Activated CD8-positive, alpha-beta T cell treated with anti-CD3 and anti-CD28 coated beads, Interleukin-2, amount 10 ng/mL, durations not matched to agents 7 days and 5 days (primary cell): Measurements from ENCODE around the gene BIRC2. TPM values are rescaled to one million over a fixed set of nuclear protein-coding genes. Genes with fewer than 3 reads are reported as not detected.
"Not testable (repeated sequence)": the region's sequence is repeated elsewhere in the genome, so short reads cannot be mapped to it uniquely, and the experiment has no call there.

Experiments used
- ATAC-seq: fragments of 150-1000 bp; cut with Tn5 transposase; one replicate; pipeline ENCODE4 v1.10.0; 2021; ENCODE audit warnings: moderate library complexity
- CTCF ChIA-PET: fragments of 350-600 bp; sonication (Branson Sonifier 250); formaldehyde crosslinking; loops from one replicate; lab custom pipeline; 2021; ENCODE audit warnings: antibody characterized with exemption; lab: Charles Lee
- POLR2A ChIA-PET: fragments of 350-600 bp; sonication (Branson Sonifier 250); formaldehyde crosslinking; loops from one replicate; lab custom pipeline; 2021; ENCODE audit warnings: antibody characterized with exemption; lab: Charles Lee
- DNase-seq: peaks from one replicate; pipeline ENCODE4 v3.0.0-alpha.2; 2020
- H3K27ac Mint-ChIP-seq: one replicate; pipeline ENCODE4 v1.8.0; 2021; ENCODE audit warnings: mild to moderate bottlenecking, mixed read lengths
- H3K27me3 Mint-ChIP-seq: one replicate; pipeline ENCODE4 v1.8.0; 2021; ENCODE audit warnings: low read depth, mixed read lengths
- H3K36me3 Mint-ChIP-seq: one replicate; pipeline ENCODE4 v1.8.0; 2021; ENCODE audit warnings: low read depth, mixed read lengths
- H3K4me1 Mint-ChIP-seq: one replicate; pipeline ENCODE4 v1.8.0; 2021; ENCODE audit warnings: low read depth, mixed read lengths
- H3K4me3 Mint-ChIP-seq: one replicate; pipeline ENCODE4 v1.8.0; 2021; ENCODE audit warnings: mild to moderate bottlenecking, mixed read lengths
- H3K9me3 Mint-ChIP-seq: one replicate; pipeline ENCODE4 v1.8.0; 2022; ENCODE audit warnings: mixed read lengths; ENCODE audit not compliant: insufficient read depth
- total RNA-seq, 2 experiments: library from RNA; stranded (reverse); gene quantifications; one replicate each; pipeline ENCODE4 v1.2.3, GENCODE V29; 2021

The BIRC2 gene
- 10 to 100 TPM; 28.3 to 30.4 TPM for total RNA-seq

DNA sequence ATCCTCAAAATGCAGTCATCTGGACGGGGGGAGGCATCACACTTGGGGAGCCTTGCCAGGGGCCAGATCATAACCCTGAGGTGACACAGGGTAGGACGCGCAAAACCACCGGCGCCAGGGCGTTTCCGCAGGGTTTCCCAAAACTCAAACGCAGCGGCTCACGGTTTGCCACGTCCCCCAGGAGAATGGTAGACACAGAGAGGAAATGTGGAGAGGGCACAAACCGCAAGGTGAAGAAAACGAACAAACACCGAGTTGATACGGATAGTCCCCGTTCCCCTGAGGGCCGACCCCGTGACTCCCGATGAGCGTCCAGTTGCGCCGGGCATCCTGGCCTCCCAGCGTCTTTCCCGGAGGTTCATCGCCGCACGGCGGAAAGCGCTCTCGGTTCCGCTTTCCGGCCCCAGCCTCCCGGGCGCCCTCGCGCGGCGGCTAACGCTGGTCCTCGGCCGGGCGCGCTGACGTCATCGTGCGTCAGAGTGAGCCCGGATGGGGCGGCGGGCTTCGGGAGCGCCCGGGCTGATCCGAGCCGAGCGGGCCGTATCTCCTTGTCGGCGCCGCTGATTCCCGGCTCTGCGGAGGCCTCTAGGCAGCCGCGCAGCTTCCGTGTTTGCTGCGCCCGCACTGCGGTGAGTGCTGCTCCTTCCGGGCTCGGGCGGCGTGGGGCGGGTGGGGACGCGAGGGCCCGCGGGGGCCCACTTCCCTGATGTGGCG is at the start of gene BIRC2:
BIRC2 (plus strand) TSS at position 467 of the 714 bp plus-strand sequence. CDS start 2,641 bp downstream, outside the sequence.
- H3K27me3 Mint-ChIP-seq = no peaks in the 10 kb centered on the region
- ATAC-seq (peak; percentile 95), DNase-seq (peak; percentile 95)
- H3K27ac Mint-ChIP-seq = peak within 1 kb of the TSS; percentile 98
- peaks cover 23% of the 10 kb centered on the region for H3K36me3 Mint-ChIP-seq
- H3K4me1 Mint-ChIP-seq = peaks cover 35% of the 10 kb centered on the region
- POLR2A ChIA-PET = interaction anchor here (0.7 to 1.1 kb wide), 3 partner anchors 38 to 105 kb away, joined by 3 to 5 read pairs (median 3); no protein-coding TSS in a partner anchor
- peak within 1 kb of the TSS; percentile 97 for H3K4me3 Mint-ChIP-seq
- CTCF ChIA-PET = interaction anchor here (1.3 to 6.3 kb wide), 5 partner anchors 12 to 267 kb away, joined by 3 to 148 read pairs (median 21); no protein-coding TSS in a partner anchor
- no peaks in the 10 kb centered on the region for H3K9me3 Mint-ChIP-seq

DNA sequence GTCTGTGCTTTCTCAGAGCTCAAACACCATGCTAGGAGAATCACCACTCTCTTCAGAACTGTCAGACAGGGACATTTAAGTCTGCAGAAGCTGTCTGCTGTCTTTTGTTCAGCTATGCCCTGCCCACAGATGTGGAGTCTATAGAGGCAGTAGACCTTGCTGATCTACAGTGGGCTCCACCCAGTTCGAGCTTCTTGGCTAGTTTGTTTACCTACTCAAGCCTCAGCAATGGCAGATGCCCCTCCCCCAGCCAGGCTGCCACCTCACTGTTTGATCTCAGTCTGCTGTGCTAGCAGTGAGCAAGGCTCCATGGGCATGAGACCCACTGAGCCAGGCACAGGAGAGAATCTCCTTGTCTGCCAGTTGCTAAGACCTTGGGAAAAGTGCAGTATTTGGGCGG is 46.2 kb upstream of the BIRC2 start:
- DNase-seq, POLR2A ChIA-PET, H3K4me3 Mint-ChIP-seq, H3K27me3 Mint-ChIP-seq, ATAC-seq, H3K27ac Mint-ChIP-seq, H3K9me3 Mint-ChIP-seq: not testable (repeated sequence)
- CTCF ChIA-PET = interaction anchor here (0.8 to 1.2 kb wide), 4 partner anchors 12 to 41 kb away, joined by 3 to 5 read pairs (median 4); no protein-coding TSS in a partner anchor
- H3K4me1 Mint-ChIP-seq = peaks cover 53% of the 10 kb centered on the region
- peaks cover 26% of the 10 kb centered on the region for H3K36me3 Mint-ChIP-seq

DNA sequence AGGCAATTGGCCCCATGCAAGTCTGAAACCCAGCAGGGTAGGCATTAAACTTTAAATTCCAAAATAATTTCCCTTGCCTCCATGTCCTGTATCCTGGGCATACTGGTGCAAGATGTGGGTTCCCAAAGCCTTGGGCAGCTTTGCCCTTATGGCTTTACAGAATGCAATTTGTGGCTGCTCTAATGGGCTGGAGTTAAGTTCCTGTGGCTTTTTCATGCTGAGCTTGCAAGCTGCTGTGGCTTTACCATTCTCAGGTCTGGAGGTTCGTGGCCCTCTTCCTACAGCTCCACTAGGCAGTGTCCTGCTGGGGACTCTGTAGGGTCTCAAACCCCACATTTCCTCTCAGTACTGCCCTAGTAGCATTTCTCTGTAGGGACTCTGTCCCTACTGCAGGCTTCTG is 44.8 kb upstream of the BIRC2 start:
- Mint-ChIP-seq H3K27me3 (no peaks in the 10 kb centered on the region), H3K4me1 (peaks cover 67% of the 10 kb centered on the region), H3K9me3 (peaks cover 7% of the 10 kb centered on the region), H3K27ac (no peak overlapping the region), H3K4me3 (no peak overlapping the region), H3K36me3 (peaks cover 29% of the 10 kb centered on the region)
- CTCF ChIA-PET = interaction anchor here (1.1 to 2.8 kb wide), 2 partner anchors 8 to 15 kb away, joined by 3 to 13 read pairs; no protein-coding TSS in a partner anchor
- DNase-seq (no peak), ATAC-seq (no peak)
- POLR2A ChIA-PET = no interaction called here

DNA sequence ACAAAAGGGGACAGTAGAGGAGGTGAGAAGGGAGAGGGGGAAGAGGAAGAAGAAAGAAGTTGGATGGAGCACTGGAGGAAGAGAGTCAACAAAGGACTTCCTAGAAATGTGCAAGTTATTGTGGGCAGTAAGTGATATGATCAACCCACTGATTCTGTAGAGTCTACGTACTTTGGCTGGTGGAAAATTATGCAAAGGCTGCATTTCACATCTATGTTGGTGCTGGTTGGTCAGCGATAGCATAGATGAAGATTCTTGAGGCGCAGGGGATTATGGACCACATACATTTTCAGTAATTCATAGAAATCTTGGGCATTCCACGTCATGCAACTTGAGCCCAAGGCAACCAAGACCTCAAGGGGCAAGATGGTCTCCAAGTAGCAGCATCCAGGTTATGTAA is 42.3 kb upstream of the BIRC2 start:
- no peak for ATAC-seq
- no peak for DNase-seq
- no peaks in the 10 kb centered on the region for H3K27me3 Mint-ChIP-seq
- H3K36me3 Mint-ChIP-seq = peaks cover 27% of the 10 kb centered on the region
- ChIA-PET POLR2A (no interaction called here), CTCF (no interaction called here)
- peaks cover 70% of the 10 kb centered on the region for H3K4me1 Mint-ChIP-seq
- H3K4me3 Mint-ChIP-seq = no peak overlapping the region
- H3K9me3 Mint-ChIP-seq = peaks cover 11% of the 10 kb centered on the region
- H3K27ac Mint-ChIP-seq = no peak overlapping the region

DNA sequence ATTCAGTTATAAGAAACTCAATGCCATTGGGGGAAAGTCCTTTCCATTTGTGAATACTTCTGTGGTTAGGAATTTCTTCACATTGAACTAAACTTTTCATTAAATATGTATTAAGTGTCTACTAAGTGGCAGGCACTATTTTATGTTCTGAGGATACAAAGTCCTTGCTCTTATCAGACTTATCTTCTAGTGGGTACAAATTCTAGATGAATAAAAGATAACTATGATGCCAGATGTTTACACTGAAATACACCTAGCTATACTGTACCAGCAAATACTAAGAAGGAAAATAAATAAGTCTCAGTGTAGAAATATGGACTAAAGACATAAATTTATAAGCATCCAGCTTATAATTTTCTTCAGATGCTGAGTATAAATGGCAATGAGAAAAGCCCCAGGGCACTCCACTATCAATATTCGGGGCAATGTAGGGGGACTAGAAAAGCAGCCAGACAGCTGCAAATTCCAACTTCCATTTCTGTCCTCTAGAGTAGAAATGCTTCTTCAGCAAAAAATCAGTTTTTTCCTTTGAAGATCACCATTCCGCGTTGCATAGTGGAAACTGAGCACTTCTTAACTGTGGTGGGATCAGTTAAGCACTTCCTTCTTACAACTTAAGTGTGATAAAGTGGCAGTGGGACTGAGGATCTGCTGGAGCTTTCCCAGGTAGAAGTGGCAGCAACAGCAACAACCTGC is 41.5 kb upstream of the BIRC2 start:
- ChIA-PET POLR2A (interaction anchor here (0.7 to 2.6 kb wide), 4 partner anchors 11 to 34 kb away, joined by 3 to 25 read pairs (median 3); partner anchors contain the start of gene BIRC3), CTCF (interaction anchor here (1.0 to 17.7 kb wide), 7 partner anchors 10 to 307 kb away, joined by 4 to 484 read pairs (median 6); partner anchors contain the start of gene BIRC3)
- Mint-ChIP-seq H3K36me3 (peaks cover 26% of the 10 kb centered on the region), H3K4me3 (no peak overlapping the region), H3K9me3 (peaks cover 14% of the 10 kb centered on the region), H3K4me1 (peaks cover 63% of the 10 kb centered on the region), H3K27ac (peak overlapping the region; percentile 60), H3K27me3 (no peaks in the 10 kb centered on the region)
- no peak for DNase-seq
- no peak for ATAC-seq

DNA sequence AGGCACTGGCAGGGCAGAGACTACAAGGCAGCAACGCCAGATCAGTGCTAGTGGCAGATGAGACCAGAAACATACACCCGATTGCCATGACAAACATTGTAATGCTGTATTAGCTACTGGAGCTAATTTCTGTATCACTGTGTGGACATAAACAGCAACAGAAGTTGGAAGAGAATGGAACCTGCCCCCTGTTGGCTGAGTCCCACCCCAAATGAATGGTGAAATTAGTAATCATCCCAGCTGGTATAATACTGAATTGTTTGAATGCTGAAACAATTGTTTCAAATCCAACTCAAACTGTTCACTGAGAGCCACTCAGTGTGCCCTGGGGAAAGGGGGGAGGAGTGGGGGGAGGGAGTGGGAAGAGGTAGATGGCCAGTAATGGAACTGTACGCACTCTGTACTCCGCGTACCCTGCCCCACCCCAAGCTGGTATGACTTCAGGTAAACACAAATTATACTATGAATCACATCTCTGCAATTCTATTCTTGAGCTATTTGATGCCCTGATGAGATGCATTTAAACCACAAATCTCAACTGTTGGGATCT is 40.9 kb upstream of the BIRC2 start:
- peak overlapping the region; percentile 34 for H3K4me3 Mint-ChIP-seq
- peaks cover 26% of the 10 kb centered on the region for H3K36me3 Mint-ChIP-seq
- peak overlapping the region; percentile 85 for H3K27ac Mint-ChIP-seq
- no peak for DNase-seq
- ATAC-seq = peak; percentile 36
- ChIA-PET POLR2A (interaction anchor here (0.9 to 2.6 kb wide), 3 partner anchors 11 to 16 kb away, joined by 3 to 25 read pairs (median 3); partner anchors contain the start of gene BIRC3), CTCF (interaction anchor here (1.0 to 17.7 kb wide), 7 partner anchors 9 to 307 kb away, joined by 4 to 484 read pairs (median 6); partner anchors contain the start of gene BIRC3)
- H3K9me3 Mint-ChIP-seq = peaks cover 18% of the 10 kb centered on the region
- no peaks in the 10 kb centered on the region for H3K27me3 Mint-ChIP-seq
- peaks cover 60% of the 10 kb centered on the region for H3K4me1 Mint-ChIP-seq

DNA sequence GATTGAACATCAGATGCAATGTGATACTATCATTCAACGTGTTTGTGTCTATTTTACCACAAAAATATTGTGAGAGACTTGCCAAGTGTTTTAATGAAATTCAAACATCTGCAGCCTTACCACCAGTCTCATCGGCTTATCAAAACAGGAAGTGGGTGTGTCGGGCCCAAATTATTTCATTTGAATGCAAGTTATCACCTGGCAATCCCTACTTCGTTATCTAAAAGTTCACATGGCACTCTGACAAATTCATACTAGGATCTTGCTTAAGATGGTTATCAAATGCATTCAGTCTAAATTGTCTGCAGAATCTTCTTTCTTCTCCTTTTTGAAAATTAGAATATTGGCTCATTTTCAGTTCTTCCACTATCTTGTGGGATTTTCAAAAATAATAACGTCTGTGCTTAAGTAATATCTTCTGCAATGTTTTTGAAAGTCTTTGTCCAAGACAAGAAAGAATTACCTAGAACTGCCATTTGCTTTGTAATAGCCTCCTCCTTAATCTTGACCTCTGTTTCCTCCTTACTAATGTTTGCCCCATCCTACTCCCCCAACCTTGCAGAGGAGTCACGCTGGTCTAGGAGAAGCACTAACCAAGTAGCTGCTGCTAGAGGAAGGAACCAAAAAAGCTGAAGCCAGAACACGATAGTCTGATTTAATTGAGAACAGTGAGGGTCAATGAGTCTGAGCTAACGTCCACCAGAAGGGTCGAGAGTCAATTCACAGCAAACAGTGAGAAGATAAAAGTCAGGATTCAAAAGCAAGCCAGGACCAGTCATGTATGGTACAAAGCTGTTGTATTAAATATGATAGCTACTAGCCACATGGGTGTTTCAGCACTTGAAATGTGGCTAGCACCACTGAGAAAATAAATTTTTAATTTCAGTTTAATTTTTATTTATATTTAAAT is 39.9 kb upstream of the BIRC2 start:
- H3K36me3 Mint-ChIP-seq = peaks cover 19% of the 10 kb centered on the region
- peak overlapping the region; percentile 85 for H3K27ac Mint-ChIP-seq
- H3K27me3 Mint-ChIP-seq = no peaks in the 10 kb centered on the region
- CTCF ChIA-PET = interaction anchor here (1.5 to 17.7 kb wide), 5 partner anchors 8 to 189 kb away, joined by 4 to 484 read pairs (median 15); partner anchors contain the start of gene BIRC3
- DNase-seq (no peak), ATAC-seq (peak; percentile 47)
- POLR2A ChIA-PET = interaction anchor here (2.6 kb wide), 1 partner anchor 10 kb away, joined by 25 read pairs; the partner anchor contains the start of gene BIRC3
- H3K4me1 Mint-ChIP-seq = peaks cover 52% of the 10 kb centered on the region
- peak overlapping the region; percentile 34 for H3K4me3 Mint-ChIP-seq
- H3K9me3 Mint-ChIP-seq = peaks cover 11% of the 10 kb centered on the region

DNA sequence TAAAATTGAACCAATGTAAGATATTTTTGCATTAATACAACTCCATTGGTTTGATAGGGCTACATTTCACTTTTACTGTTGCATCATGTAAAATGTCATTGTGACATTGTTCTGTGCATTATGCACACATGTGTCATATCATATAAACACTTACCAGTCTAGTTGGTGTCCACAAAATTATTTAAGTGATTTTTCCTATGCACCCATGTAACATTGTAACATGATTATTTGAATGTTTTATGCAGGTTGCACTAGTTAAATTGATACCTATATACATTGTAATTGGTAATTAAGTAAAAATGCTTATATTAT is 39.3 kb upstream of the BIRC2 start:
- CTCF ChIA-PET = interaction anchor here (1.9 to 17.7 kb wide), 4 partner anchors 7 to 188 kb away, joined by 4 to 484 read pairs (median 24); partner anchors contain the start of gene BIRC3
- POLR2A ChIA-PET = interaction anchor here (2.6 kb wide), 1 partner anchor 9 kb away, joined by 25 read pairs; the partner anchor contains the start of gene BIRC3
- H3K4me1 Mint-ChIP-seq = peaks cover 51% of the 10 kb centered on the region

DNA sequence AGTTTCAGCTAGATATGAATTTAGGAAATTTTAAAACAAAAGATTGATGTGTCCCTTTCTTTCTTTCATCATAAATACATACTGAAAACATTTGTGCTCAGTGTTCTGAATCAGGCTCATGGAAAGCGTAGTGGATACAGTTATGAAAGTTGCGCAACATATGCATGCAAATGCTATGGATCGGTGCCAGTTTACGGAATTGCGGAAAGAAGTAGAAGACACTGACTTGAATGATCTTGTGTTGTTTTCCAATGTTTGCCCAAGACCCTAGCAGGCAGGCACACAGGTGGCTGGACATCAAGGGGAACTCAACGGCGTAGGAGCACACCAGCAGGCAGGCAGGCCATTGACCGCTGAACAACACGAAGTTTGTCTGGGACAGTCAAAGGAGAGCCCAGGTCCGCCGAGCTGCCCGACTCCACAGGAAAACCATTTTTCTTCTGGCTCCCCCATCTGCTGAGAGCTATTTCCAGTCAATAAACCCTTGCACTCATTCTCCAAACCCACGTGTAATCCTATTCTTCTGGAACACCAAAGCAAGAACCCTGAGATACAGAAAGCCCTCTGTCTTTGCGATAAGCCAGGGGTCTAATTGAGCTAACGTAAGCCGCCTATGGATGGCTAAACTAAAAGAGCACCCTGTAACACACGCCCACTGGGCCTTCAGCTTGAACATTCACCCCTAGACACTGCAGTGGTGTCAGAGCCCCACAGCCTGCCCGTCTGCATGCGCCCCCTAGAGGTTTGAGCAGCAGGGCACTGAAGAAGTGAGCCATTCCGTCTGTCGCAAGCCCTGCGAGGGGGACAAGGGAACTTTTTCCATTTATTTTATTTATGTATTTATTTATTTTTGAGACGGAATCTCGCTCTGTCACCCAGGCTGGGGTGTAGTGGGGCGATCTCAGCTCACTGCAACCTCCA is 37.1 kb upstream of the BIRC2 start:
- Mint-ChIP-seq H3K4me3 (no peak overlapping the region), H3K36me3 (peaks cover 5% of the 10 kb centered on the region), H3K4me1 (peaks cover 49% of the 10 kb centered on the region), H3K9me3 (peaks cover 11% of the 10 kb centered on the region), H3K27me3 (no peaks in the 10 kb centered on the region), H3K27ac (no peak overlapping the region)
- ChIA-PET POLR2A (interaction anchor here (0.9 kb wide), 1 partner anchor 86 kb away, joined by 4 read pairs; no protein-coding TSS in a partner anchor), CTCF (interaction anchor here (1.5 to 17.7 kb wide), 3 partner anchors 9 to 32 kb away, joined by 4 to 484 read pairs (median 6); no protein-coding TSS in a partner anchor)
- ATAC-seq (no peak), DNase-seq (no peak)

More for the DNA sequence above, 39.3 kb upstream of the BIRC2 start:
- peaks cover 11% of the 10 kb centered on the region for H3K9me3 Mint-ChIP-seq
- H3K36me3 Mint-ChIP-seq = peaks cover 19% of the 10 kb centered on the region
- no peak for DNase-seq
- H3K27me3 Mint-ChIP-seq = no peaks in the 10 kb centered on the region
- no peak for ATAC-seq
- H3K4me3 Mint-ChIP-seq = no peak overlapping the region
- H3K27ac Mint-ChIP-seq = no peak overlapping the region
